Upper lobe of left lung (tissue), 6 donors: ENCODE measurements around the gene ANKHD1. TPM values are rescaled to one million over a fixed set of nuclear protein-coding genes. Genes with fewer than 3 reads are reported as not detected.

Experiments used
- ATAC-seq, 2 donors: fragments of 200-7000 bp; cut with Tn5 transposase; one replicate each; pipeline ENCODE4 v1.9.1; 2022; ENCODE audit warnings: mild to moderate bottlenecking in 2 of 2, moderate library complexity in 2 of 2; ENCODE audit not compliant: low FRiP score in 2 of 2
- DNase-seq, 2 donors: peaks; one replicate each; pipeline ENCODE4 v3.0.0-alpha.2; 2019 to 2020
- H3K27ac ChIP-seq, 4 donors: fragments of 200-600 bp; sonication (generic); one replicate each; pipeline ENCODE4 v1.5.1; 2016 to 2019
- H3K27me3 ChIP-seq, 4 donors: fragments of 200-600 bp; sonication (generic); one replicate each; pipeline ENCODE4 v1.5.1; 2017 to 2019
- H3K36me3 ChIP-seq, 4 donors: fragments of 200-600 bp; sonication (generic); one replicate each; pipeline ENCODE4 v1.5.1; 2016 to 2019
- H3K4me1 ChIP-seq, 4 donors: fragments of 200-600 bp; sonication (generic); one replicate each; pipeline ENCODE4 v1.5.1; 2018 to 2019
- H3K4me3 ChIP-seq, 4 donors: fragments of 200-600 bp; sonication (generic); one replicate each; pipeline ENCODE4 v1.5.1; 2017 to 2019; ENCODE audit warnings: mild to moderate bottlenecking in 2 of 4, moderate library complexity in 1 of 4
- H3K9me3 ChIP-seq, 4 donors: fragments of 200-600 bp; sonication (generic); one replicate each; pipeline ENCODE4 v1.5.1; 2018 to 2019
- EP300 ChIP-seq, 4 donors: sonication (generic); formaldehyde crosslinking; IDR thresholded peaks; one replicate each; pipeline ENCODE4 v1.5.1; 2017; ENCODE audit warnings: antibody characterized with exemption in 4 of 4, control low read depth in 2 of 4
- POLR2A ChIP-seq, 4 donors: fragments of 450-650 bp; IDR thresholded peaks; one replicate each; pipeline ENCODE4 v1.5.1; 2016 to 2017; ENCODE audit warnings: antibody characterized with exemption in 4 of 4, mild to moderate bottlenecking in 2 of 4
- POLR2AphosphoS5 ChIP-seq, 2 donors: sonication (generic); formaldehyde crosslinking; IDR thresholded peaks; one replicate each; pipeline ENCODE4 v1.5.1; 2017; ENCODE audit warnings: antibody characterized with exemption in 2 of 2
- WGBS, 2 donors: methylation state at CpG; one replicate each; pipeline ENCODE4 v1.1.5; 2017 to 2018; 5-methylcytosine and 5-hydroxymethylcytosine counted together
- total RNA-seq, 6 donors: library from RNA; depleted of rRNA in 4 of 6; stranded (reverse); fragments of >200 nt in 4 of 6; gene quantifications; one replicate each; pipeline versions ENCODE4 v1.1.0 to v1.2.1, GENCODE V29; 2016 to 2021
- TF ChIP-seq, protein P1 (sequence below), 6 experiments: fragments of 450-650 bp in 4 of 6; fragments of 200-600 bp in 2 of 6; sonication (generic) in 2 of 6; IDR thresholded peaks; one replicate each; pipeline ENCODE4 v1.5.1; 2016 to 2019; ENCODE audit warnings: antibody characterized with exemption in 6 of 6
- donor health status: DM: no; HTN: no; CAD: no; lungs with moderate emphysema.
- donor health status: DM: no; HTN: yes; CAD: no; lungs with severe emphysema.

The ANKHD1 gene
- total RNA-seq, 6 donors from 2014 or later = 97.0 to 338 (median 135) TPM

DNA sequence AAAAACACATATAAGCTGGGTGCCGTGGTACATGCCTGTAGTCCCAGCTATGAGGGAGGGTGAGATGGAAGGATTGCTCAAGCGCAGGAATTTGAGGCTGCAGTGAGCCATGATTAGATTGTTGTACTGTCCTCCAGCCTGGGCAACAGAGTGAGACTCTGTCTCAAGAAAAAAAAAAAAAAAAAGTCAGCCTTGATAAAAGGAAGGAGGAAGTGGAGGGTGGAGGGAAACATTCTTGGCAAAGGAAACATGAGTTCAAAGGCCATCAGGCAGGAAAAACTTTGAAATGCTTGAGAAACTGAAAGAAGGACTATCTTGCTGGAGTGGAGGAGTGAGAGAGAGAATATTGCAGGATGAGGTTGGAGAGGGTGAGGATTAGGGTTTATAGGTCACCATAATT, 18.3 kb upstream of the ANKHD1 start:
- no peaks in the 10 kb centered on the region for H3K4me1 ChIP-seq
- H3K27ac ChIP-seq = no peak overlapping the region
- no peaks in the 10 kb centered on the region for H3K36me3 ChIP-seq
- ATAC-seq (no peak), DNase-seq (no peak)
- H3K9me3 ChIP-seq = no peaks in the 10 kb centered on the region
- TF ChIP-seq EP300 (IDR thresholded peaks at IDR 0.05) = no peak
- no peak for TF ChIP-seq POLR2AphosphoS5 (IDR thresholded peaks at IDR 0.05)
- no peak for TF ChIP-seq POLR2A (IDR thresholded peaks at IDR 0.05)
- TF ChIP-seq, protein P1, sequence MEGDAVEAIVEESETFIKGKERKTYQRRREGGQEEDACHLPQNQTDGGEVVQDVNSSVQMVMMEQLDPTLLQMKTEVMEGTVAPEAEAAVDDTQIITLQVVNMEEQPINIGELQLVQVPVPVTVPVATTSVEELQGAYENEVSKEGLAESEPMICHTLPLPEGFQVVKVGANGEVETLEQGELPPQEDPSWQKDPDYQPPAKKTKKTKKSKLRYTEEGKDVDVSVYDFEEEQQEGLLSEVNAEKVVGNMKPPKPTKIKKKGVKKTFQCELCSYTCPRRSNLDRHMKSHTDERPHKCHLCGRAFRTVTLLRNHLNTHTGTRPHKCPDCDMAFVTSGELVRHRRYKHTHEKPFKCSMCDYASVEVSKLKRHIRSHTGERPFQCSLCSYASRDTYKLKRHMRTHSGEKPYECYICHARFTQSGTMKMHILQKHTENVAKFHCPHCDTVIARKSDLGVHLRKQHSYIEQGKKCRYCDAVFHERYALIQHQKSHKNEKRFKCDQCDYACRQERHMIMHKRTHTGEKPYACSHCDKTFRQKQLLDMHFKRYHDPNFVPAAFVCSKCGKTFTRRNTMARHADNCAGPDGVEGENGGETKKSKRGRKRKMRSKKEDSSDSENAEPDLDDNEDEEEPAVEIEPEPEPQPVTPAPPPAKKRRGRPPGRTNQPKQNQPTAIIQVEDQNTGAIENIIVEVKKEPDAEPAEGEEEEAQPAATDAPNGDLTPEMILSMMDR (IDR thresholded peaks at IDR 0.05) = no peak
- H3K27me3 ChIP-seq = no peaks in the 10 kb centered on the region
- 81 to 82% methylated on average over 2 of the region's 2 CpGs for WGBS, 2 donors
- no peak overlapping the region for H3K4me3 ChIP-seq

DNA sequence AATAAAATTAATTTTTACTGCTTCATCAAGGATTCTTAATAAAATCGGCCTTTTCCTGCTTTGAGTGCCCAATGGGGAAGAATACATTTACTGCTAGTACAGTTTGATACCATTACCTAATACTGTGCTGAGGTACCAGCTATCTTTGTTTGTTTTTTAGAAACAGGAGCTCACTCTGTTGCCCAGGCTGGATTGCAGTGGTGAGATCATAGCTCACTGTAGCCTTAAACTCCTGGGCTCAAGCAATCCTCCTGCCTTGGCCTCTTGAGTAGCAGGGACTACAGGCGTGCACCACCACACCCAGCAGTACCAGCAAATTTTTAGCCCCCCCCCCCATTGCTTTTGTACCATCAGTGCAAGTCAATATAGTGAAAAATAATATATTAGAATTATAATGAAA, 13.6 kb upstream of the ANKHD1 start:
- H3K4me1 ChIP-seq = peaks cover 0 to 8% (median 2%) of the 10 kb centered on the region in 4 donors
- WGBS, 2 donors = 89 to 94% methylated on average over 2 of the region's 2 CpGs
- ATAC-seq = no peak
- no peak for DNase-seq
- no peaks in the 10 kb centered on the region for H3K36me3 ChIP-seq
- H3K4me3 ChIP-seq = no peak overlapping the region
- no peaks in the 10 kb centered on the region for H3K9me3 ChIP-seq
- TF ChIP-seq EP300 (IDR thresholded peaks at IDR 0.05) = no peak
- TF ChIP-seq, protein P1 (IDR thresholded peaks at IDR 0.05) = no peak
- no peaks in the 10 kb centered on the region for H3K27me3 ChIP-seq
- no peak overlapping the region for H3K27ac ChIP-seq

DNA sequence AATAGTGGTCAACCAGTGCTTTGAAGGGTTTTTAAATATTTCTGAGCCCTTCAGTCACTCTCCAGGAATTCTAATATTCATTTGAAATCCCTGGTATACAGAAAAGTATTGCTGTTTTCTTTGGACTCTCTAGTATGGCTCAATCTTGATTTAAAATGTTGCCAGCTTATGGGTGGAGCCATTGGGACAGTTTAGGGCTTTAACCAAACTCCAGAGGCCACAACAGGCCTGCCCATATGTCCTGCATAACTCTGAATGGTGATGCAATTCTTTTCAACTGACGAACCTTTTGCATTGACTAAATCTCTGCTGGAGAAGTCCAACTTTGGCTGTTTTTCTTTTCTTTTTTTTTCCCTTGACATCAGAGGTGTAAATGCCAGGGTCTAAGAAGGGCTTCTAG, 10.3 kb upstream of the ANKHD1 start:
- H3K9me3 ChIP-seq = no peaks in the 10 kb centered on the region
- no peak overlapping the region for H3K4me3 ChIP-seq
- WGBS, 2 donors = 47 to 63% methylated on average over 1 of the region's 1 CpG
- no peaks in the 10 kb centered on the region for H3K27me3 ChIP-seq
- peak overlapping the region in 1 of 4 donors; percentile 4 for H3K27ac ChIP-seq
- TF ChIP-seq EP300 (IDR thresholded peaks at IDR 0.05) = no peak
- TF ChIP-seq POLR2A (IDR thresholded peaks at IDR 0.05) = no peak
- no peak for TF ChIP-seq POLR2AphosphoS5 (IDR thresholded peaks at IDR 0.05)
- TF ChIP-seq, protein P1 (IDR thresholded peaks at IDR 0.05) = no peak
- no peaks in the 10 kb centered on the region for H3K36me3 ChIP-seq
- DNase-seq (peak in 1 of 2 donors; percentile 40), ATAC-seq (peak in 1 of 2 donors; percentile 43)
- peaks cover 0 to 8% (median 2%) of the 10 kb centered on the region in 4 donors for H3K4me1 ChIP-seq

DNA sequence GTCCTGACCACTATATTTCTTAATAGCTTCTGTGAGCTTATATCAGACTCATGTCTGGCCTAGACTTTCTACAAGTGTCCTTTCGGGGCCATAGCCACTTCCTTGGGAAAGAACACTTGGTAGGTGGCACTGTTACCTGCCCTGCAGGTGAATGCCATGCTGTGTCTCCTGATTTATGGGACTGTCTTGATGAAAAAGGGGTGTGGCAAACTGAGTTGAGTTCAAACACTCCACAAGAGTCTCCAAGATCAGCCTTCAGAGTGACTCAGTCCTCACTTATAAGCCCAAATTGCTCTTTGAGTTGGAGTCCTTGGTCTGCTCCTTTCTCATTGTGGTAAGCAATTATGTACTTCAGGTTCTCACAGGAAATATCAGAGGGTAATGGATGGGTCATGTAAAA, 9.9 kb upstream of the ANKHD1 start:
- TF ChIP-seq POLR2A (IDR thresholded peaks at IDR 0.05) = no peak
- TF ChIP-seq EP300 (IDR thresholded peaks at IDR 0.05) = no peak
- TF ChIP-seq POLR2AphosphoS5 (IDR thresholded peaks at IDR 0.05) = no peak
- TF ChIP-seq, protein P1 (IDR thresholded peaks at IDR 0.05) = no peak
- 73 to 79% methylated on average over 1 of the region's 1 CpG for WGBS, 2 donors
- DNase-seq (peak in 1 of 2 donors; percentile 61), ATAC-seq (peak; percentile 8 to 74)
- H3K9me3 ChIP-seq = no peaks in the 10 kb centered on the region
- H3K27me3 ChIP-seq = no peaks in the 10 kb centered on the region
- peak overlapping the region in 1 of 4 donors; percentile 4 for H3K27ac ChIP-seq
- no peak overlapping the region for H3K4me3 ChIP-seq
- no peaks in the 10 kb centered on the region for H3K36me3 ChIP-seq
- H3K4me1 ChIP-seq = peaks cover 0 to 8% (median 2%) of the 10 kb centered on the region in 4 donors

DNA sequence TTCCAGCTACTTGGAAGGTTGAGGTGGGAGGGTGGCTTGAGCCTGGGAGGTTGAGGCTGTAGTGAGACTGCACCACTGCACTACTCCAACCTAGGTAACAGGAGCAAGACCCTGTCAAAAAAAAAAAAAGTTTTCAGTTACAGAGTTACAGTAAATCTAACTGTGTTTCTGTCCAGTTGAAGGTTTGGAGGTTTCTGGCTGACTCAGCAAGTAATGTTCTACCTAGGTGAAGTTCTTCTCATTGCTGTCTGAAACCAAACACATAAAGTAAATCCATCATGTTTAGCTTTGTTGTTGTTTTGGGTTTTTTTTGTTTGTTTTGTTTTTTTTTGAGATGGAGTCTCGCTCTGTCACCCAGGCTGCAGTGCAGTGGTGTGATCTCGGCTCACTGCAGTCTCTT, 7.9 kb upstream of the ANKHD1 start:
- ATAC-seq (no peak), DNase-seq (no peak)
- no peaks in the 10 kb centered on the region for H3K36me3 ChIP-seq
- no peak for TF ChIP-seq POLR2AphosphoS5 (IDR thresholded peaks at IDR 0.05)
- TF ChIP-seq POLR2A (IDR thresholded peaks at IDR 0.05) = no peak
- TF ChIP-seq, protein P1 (IDR thresholded peaks at IDR 0.05) = no peak
- no peak for TF ChIP-seq EP300 (IDR thresholded peaks at IDR 0.05)
- no peak overlapping the region for H3K27ac ChIP-seq
- no peaks in the 10 kb centered on the region for H3K9me3 ChIP-seq
- no peaks in the 10 kb centered on the region for H3K27me3 ChIP-seq
- 93 to 95% methylated on average over 2 of the region's 2 CpGs for WGBS, 2 donors
- peaks cover 0 to 8% (median 2%) of the 10 kb centered on the region in 4 donors for H3K4me1 ChIP-seq
- H3K4me3 ChIP-seq = no peak overlapping the region
